ENCODE data around the gene CNNM2. TPM values are rescaled to one million over a fixed set of nuclear protein-coding genes. Genes with fewer than 3 reads are reported as not detected.
"Not testable (repeated sequence)": the region's sequence is repeated elsewhere in the genome, so short reads cannot be mapped to it uniquely, and the experiment has no call there.

The CNNM2 gene
- total RNA-seq, 2 experiments from 2014 or later: 4.7 to 4.9 TPM

DNA sequence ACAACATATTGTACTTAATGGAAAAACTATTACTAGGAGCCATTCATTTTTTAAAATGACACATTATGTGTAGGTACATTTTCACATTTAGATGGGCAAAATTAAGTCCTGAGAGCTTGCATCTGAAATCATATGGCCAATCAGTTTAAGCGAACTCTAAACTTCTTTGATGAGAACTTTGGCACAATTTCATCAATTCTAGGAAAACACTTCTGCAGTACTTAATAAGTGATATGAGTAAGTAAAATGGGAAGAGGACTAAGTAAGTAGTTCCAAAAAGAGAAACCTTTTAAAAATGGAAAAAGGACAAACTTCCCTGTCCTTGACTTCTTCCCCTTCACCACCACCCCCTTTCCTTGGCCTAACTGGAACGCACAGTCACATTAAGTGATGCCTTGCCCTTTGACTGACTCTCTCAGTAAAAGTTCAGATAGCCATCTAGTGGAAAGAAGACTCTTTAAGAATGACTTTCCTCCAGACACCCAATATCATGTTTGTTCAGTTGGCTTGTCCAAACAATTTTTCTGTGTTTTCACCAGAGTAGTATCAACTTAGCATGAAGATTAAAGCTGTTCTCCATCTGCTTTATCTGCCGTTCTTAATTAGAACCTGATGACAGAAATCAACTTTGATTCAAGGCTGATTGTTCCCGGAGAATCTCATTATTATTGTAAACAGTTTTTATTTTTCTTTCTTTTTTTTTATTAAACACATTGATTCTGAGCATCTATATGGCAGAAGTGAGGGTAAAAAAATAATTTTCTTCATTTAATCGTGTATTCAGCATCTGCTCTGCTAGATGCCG is 45.1 kb downstream of the CNNM2 start:
- POLR2A ChIA-PET: no interaction called here
- CTCF ChIA-PET: interaction anchor here (0.7 kb wide), 1 partner anchor 28 kb away, joined by 3 read pairs; no protein-coding TSS in a partner anchor

DNA sequence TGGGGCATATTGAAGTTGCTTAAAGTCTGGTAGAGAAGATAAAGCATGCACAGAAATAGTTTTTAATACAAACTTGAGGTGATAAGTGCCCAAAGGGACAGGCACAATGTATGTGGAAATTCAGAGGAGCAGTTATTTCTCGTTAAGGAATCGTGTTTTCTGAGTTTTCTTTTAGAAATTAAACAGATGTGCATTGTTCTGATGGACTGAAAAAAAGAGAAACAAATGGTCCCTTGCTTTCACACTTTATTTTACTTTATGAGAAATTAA is 45.6 kb downstream of the CNNM2 start:
- POLR2A ChIA-PET: no interaction called here
- CTCF ChIA-PET: no interaction called here

DNA sequence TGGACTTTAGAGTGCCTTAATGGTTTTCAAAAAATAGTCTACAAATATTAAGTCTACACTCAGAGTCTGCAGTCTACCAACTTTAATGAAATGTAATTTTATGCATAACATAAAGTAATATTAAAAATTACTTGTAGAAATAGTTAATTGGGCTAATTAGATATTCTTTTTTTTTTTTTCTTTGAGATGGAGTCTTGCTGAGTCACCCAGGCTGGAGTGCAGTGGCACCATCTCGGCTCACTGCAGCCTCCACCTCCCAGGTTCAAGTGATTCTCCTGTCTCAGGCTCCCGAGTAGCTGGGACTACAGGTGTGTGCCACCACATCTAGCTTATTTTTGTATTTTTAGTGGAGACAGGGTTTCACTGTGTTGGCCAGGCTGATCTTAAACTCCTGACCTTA is 46.0 kb downstream of the CNNM2 start:
- CTCF ChIA-PET: not testable (repeated sequence)

DNA sequence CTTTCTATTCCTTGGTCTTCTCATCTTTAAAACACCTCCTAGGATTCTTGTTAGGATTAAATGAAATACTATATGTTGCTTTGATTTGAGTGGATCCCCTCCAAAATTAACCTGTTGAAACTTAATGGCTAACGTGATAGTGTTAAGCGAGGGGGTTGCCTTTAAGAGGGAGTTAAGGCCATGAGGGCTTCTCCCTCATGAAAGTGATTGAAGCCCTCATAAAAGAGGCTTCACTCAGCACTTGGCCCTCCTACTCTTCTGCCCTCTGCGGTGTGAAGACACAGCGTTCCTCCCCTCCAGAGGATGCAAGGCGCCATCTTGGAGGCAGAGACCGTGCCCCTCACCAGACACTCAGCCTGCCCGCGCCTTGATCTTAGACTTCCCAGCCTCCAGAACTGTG is 46.6 kb downstream of the CNNM2 start:
- ChIA-PET CTCF (no interaction called here), POLR2A (no interaction called here)

More for the DNA sequence above, 46.0 kb downstream of the CNNM2 start:
- POLR2A ChIA-PET: not testable (repeated sequence)

DNA sequence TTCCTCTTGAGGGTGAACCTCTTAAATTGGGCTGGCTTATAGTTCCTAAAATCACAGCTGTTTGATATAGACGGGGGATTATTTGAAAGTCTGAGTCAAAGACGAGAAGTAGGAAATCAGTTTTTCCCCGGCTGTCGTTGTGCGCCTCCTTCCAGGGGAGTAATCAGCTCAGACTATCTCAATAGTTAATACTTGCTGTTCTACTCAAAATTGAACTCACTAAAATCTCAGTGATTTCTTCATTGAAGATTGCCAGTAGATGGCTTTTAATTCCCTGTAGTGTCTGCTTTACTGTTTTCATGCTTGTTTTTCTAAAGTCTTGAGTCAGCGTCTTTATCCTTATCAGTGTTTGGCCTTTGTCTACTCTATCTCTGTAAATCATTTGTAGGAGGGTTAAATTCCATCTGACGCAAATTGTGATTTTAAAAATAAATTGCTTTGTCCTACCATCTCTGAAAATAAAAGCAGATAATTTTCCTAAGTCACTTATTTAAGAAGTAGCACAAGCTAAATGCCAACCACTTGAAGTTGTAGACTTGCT is 47.3 kb downstream of the CNNM2 start:
- CTCF ChIA-PET: no interaction called here

DNA sequence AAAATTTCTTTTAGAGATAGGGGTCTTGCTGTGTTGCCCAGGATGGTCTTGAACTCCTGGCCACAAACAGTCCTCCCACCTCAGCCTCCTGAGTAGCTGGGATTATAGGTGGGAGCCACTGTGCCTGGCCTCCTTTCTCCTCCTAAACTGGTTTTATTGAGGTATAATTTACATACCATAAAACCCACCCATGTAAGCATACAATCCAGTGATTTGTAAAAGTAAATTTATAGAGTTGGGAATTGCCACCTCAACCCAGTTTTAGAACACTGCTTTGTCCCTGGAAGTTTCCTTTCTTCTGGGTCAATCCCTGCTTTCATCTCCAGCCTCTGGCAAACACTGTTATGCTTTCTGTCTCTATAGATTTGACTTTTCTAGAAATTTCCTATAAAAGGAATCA is 49.0 kb downstream of the CNNM2 start:
- POLR2A ChIA-PET: no interaction called here
- CTCF ChIA-PET: interaction anchor here (0.6 kb wide), 1 partner anchor 1448 kb away, joined by 4 read pairs; no protein-coding TSS in a partner anchor

More for the DNA sequence above, 47.3 kb downstream of the CNNM2 start:
- POLR2A ChIA-PET: no interaction called here

DNA sequence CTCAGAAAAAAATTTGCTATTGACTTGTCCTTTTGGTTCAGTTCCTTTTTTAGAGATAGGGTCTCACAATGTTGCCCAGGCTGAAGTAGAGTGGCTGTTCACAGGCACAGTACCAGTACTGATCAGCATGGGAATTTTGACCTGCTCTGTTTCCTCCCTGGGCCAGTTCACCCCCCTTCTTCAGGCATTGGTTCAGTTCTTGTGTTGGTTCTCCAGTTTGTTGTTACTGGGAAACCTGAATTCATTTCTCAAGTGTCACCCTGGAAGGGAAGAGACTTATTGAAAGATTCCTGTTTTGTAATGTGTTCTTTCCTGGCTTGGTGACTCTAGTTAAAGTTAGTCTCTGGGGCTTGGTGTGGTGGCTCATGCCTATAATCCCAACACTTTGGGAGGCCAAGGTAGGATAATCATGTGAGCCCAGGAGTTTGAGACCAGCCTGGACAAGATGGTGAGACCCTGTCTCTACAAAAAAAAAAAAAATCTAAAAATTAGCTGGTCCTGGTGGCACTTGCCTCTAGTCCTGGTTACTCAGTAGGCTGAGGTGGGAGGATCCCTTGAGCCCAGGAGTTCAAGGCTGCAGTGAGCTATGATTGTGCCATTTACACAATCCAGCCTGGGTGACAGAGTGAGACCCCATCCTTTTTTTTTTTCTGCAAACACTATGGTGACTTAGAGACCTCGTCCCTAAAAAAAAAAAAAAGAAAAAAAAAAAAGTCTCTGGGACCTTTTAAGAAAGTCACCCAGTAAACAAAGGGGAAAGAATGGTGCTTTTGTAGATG is 52.7 kb downstream of the CNNM2 start:
- CTCF ChIA-PET: no interaction called here

DNA sequence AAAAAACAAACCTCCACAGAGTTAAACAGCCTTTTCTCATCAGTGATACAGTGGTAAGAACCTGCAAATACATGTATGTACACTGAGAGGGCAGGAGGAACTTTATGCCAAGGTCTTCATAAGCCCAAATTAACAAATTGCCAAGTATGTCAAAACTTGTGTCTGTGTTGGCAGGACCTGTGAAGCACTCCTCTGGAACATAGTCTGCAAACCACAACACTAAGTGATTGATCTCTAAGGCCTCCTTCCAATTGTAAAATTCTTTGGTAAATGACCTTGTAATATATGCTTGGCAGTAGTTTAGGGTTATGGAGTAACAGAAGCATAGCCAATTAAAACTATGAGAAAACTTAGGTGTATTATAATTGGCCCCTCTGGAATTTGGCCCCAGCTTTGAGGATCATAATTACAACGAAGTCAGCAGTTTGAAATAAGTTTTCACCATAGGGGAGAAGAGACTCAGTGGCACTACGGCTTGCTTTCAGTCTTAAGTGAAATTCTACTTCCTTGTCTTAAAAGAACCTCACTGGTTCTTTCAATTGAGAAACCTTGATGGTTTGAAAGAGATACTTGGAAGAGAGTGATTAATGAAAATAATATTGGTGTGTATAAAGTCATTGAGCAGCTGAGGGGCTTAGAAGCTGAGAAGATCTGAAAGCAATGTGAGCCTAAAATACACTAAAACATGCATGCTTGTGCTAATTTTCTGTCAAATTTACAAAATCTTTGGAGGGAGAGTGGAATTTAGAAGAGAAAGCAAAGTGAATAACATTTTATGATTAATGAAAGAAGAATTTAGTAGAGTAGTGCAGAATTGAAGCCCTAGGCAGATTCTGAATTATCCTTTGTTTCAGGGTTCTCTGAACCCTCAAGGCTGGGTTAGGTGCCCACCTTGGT is 57.6 kb downstream of the CNNM2 start:
- ChIA-PET POLR2A (no interaction called here), CTCF (no interaction called here)

More for the DNA sequence above, 52.7 kb downstream of the CNNM2 start:
- POLR2A ChIA-PET: no interaction called here

DNA sequence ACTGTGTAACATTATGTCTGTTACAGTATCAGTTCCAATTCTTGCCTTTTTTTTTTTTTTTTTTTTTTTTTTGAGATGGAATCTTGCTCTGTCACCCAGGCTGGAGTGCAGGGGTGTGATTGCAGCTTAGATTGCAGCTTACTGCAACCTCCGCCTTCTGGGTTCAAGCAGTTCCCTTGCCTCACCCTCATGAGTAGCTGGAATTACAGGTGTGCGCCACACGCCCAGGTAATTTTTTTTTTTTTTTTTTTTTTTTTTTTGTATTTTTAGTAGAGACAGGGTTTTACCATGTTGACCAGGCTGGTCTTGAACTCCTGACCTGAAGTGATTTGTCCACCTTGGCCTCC is 58.3 kb downstream of the CNNM2 start:
- POLR2A ChIA-PET, CTCF ChIA-PET: not testable (repeated sequence)

DNA sequence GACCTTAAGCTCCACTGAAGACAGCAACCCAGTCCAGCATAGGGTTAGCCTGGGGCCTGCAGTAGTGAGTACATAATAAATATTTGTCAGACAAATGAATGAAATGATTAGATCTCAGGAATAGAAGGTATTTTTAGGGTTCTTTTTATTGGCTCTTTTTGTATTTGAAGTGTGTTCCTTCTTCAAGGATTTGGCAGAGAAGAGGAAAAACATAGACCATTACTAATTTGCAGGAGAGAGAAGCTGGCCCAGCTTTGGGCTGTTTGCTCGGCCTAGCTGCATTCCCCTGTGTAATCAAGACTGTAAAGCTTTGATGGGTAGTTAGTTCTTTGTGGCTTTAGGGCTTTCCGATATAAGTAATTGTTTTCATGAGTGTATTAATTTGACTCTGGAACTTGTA is 64.2 kb downstream of the CNNM2 start:
- ChIA-PET POLR2A (no interaction called here), CTCF (no interaction called here)

DNA sequence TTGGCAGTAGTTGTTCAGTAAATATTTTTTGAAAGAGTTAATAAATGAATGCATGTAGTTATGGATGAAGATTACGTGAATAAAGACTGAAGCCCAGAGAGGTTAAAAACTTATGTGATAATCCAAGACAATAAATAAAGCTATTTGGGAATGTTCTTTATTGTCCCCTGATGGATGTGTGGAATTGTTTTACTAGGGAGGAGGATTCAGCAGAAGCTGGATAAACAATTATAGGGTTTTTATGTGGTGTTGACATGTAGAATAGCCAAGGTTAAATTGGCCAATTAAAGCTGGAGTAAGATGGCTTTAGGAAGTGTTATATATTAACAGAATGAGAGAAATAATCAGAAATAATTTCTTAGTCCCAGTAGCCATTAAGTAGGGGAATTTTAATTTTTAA is 66.0 kb downstream of the CNNM2 start:
- CTCF ChIA-PET: no interaction called here

DNA sequence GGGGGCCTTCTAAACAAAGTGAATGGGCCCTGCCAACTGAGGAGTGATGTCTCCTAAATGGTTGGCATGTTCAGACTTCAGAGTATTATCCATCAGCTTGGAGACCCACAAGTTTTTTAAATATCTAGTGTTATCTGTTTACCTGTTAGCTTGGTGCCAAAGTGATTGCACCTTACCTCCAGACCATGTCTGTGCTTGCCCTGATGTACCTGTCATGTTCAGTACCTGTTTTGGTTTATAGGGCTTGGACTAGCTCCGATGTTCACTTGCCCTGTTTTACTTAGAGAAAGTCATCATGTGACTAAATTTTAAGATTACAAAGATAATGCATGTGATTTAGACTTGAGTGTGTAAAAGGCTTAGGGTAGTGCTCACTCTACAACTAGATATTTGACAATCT is 67.7 kb downstream of the CNNM2 start:
- ChIA-PET CTCF (interaction anchor here (0.6 kb wide), 1 partner anchor 204 kb away, joined by 4 read pairs; no protein-coding TSS in a partner anchor), POLR2A (no interaction called here)

More for the DNA sequence above, 66.0 kb downstream of the CNNM2 start:
- POLR2A ChIA-PET: no interaction called here

DNA sequence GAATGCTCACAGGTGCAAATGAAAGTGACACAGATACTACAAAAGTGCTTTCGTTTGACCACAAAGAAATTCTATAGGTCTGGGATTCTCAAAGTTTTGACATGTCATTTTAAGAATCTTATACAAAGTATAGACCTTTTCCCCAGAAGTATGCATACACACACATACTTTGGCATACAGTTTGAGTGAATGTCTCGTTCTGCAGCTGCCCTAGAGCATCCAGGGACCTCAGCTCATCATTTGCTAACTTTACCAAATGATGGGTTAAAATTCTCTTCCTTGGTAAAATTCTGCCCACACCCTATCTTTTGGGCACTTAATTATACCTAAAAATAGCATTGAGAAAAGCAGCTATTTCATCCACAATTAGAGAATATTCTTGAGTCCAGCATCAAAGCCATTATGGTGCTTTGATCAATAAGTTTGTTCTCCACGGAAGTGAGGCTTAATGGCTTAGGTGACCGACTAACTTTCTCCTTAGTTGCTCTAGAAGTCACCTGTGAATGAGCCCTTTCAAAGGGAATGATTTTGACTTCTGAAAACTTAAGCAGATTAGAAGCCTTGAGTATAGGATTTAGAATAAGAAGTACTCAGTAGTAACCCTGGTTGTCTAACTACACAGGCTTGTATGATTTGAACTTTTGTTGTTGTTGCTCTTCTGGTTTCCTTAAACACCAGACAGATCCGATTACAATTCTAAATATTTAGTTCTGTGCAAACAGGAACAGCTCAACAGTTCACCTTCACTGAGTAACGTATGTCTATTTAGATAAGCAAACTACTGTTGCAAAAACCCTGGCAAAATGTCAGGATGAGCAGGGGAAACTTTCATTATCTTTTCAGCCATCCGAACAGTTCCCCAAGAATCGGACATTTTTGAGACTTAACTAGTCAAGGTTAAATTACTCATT is 70.6 kb downstream of the CNNM2 start:
- POLR2A ChIA-PET: no interaction called here
- CTCF ChIA-PET: no interaction called here

DNA sequence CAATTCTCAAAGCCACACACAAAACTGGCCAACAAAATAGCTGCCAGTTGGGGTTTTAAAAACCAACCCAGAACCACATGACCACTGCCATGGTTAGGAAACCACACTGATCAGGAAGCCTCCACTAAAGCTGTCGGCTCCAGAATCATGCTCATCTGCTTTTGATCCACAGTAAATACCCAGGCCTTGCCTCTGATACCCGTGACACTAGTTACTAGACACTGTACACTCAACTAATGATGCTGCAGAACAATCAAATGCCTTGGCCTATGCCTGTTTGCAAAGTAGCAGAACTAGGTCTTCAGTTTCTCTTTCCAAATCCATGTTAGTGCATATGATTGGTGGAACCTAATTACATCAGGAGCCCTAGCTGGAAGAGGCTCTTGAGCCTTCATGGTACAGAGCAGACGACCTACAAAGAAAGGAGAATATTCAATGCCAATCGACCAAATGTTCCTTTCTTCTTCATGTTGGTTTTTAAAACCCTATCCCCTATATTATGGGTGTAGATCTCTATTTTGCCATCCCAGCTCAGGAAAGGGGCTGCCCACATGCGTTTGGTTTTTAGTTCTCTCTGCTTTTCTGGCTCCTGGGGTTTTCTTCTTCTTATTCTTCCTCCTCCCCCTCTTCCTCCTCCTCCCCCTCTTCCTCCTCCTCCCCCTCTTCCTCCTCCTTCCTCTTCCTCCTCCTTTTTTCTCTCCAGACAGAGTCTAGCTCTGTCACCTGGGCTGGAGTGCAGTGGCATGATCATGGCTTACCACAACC is 76.6 kb downstream of the CNNM2 start:
- CTCF ChIA-PET: interaction anchor here (0.6 kb wide), 1 partner anchor 268 kb away, joined by 3 read pairs; no protein-coding TSS in a partner anchor
- POLR2A ChIA-PET: no interaction called here

DNA sequence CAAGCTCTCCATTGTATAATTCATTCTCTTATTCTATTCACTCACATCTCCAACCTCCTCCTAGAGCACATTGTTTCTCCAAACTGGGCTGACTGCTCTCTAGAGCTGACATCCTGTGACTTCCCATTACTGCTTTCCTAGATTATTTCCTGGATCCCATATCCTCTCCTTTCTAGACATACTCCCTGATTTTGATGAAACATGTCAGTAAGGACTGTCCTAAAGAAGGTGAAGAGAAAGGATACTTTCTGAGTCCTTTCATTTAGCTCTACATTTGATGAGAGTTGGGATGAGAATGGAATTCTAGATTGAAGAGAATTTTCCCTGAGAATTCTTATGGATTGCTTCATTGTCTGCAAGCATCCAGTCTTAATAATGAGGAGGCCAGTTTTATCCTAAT is 78.8 kb downstream of the CNNM2 start:
- CTCF ChIA-PET: interaction anchor here (1.2 kb wide), 1 partner anchor 143 kb away, joined by 3 read pairs; the partner anchor contains the start of gene BORCS7
- POLR2A ChIA-PET: no interaction called here

DNA sequence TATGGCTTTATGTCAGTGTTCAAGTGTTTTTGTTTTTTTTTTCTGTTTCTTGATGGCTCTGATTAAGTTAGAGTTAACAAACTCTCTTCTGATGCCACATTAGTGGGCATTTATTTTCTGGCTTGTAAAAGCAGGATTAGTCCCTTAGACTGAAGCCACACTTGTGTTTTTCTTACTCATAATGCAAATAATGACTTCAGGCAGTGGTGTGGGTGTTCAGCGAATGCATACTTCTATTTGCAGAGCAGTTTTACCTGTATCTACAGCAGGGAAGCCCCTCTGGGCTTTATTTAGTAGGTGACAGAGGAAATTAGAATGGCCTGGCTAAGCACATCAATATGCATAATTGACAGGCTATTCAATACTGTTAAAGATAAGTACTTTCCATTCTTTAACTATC is 79.9 kb downstream of the CNNM2 start:
- POLR2A ChIA-PET: no interaction called here
- CTCF ChIA-PET: no interaction called here

DNA sequence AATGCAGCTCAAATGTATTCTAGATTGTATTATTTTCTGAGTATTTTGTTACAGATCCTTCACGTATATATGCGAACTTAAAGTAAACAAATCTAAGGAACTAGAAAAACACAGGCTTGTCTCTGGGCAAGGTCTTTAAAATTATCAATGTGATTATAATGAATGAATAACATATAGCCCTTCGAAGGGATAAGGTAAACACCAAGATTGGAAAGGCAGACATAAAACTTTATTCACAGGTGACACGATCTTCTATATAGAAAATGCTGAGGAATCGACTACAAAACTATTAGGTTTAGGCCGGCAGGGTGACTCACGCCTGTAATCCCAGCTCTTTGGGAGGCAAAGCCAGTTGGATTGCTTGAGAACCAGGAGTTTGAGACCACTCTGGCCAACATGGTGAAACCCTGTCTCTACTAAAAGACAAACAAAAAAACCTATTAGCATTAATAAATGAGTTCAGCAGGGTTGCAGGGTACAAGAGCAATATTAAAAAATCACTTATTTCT is 80.4 kb downstream of the CNNM2 start:
- POLR2A ChIA-PET: no interaction called here
- CTCF ChIA-PET: no interaction called here

DNA sequence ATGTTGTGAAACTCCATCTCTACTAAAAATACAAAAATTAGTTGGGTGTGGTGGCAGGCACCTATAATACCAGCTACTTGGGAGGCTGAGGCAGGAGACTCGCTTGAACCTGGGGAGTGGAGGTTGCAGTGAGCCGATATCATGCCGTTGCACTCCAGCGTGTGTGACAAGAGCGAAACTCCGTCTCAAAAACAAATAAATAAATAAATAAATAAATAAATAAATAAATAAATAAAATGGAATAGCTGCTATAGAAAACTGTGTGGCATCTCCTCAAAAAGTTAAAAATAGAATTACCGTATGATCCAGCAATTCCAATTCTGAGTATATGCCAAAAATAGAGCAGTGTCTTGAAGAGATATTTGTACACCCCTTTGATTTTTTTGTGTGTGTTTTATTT is 82.0 kb downstream of the CNNM2 start:
- CTCF ChIA-PET, POLR2A ChIA-PET: not testable (repeated sequence)

Measured in activated CD8-positive, alpha-beta memory T cell treated with anti-CD3 and anti-CD28 coated beads for 36 hours (primary cell).